ENCODE measurements around the gene KLHL29.

KLHL29 gene

GRCh38 chr2:23480957-23481797 is 96.2 kb downstream of the KLHL29 start:
- peak; percentile 94 for DNase-seq
- in situ Hi-C loops (cut with HindIII; ENCODE audit: low pct_ligation_motif_present, low pct_unique_long_range_greater_than_20kb, low sequenced_read_pairs), result no loop called here

DNA sequence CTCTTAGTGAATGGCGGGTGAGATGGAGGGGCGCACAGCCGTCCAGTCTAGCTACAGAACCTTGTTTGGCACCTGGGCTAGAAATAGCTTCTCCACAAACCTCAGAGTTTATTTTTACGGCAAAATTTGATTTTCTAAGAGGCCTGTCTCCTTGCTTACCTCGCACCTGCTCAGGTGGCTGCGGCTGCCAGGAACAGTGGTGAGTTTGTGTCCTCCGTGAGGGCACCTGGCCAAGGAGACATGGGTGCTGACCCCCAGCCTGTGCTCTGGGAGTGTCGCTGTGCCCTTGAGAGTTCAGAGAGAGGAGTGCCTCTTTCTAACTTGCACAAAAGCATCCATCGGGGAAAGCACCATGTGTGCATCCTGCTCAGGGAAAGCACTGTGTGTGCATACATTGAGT is 97.2 kb downstream of the KLHL29 start:
- DNase-seq, result no peak
- in situ Hi-C loops (cut with HindIII; ENCODE audit: low pct_ligation_motif_present, low pct_unique_long_range_greater_than_20kb, low sequenced_read_pairs), result no loop called here

GRCh38 chr2:23482607-23483006 is 97.6 kb downstream of the KLHL29 start:
- in situ Hi-C loops (cut with HindIII; ENCODE audit: low pct_ligation_motif_present, low pct_unique_long_range_greater_than_20kb, low sequenced_read_pairs), result no loop called here

GRCh38 chr2:23483791-23484190 is 98.8 kb downstream of the KLHL29 start:
- in situ Hi-C loops (cut with HindIII; ENCODE audit: low pct_ligation_motif_present, low pct_unique_long_range_greater_than_20kb, low sequenced_read_pairs), result no loop called here
- no peak for DNase-seq

More at GRCh38 chr2:23482607-23483006, 97.6 kb downstream of the KLHL29 start:
- DNase-seq, result no peak

DNA sequence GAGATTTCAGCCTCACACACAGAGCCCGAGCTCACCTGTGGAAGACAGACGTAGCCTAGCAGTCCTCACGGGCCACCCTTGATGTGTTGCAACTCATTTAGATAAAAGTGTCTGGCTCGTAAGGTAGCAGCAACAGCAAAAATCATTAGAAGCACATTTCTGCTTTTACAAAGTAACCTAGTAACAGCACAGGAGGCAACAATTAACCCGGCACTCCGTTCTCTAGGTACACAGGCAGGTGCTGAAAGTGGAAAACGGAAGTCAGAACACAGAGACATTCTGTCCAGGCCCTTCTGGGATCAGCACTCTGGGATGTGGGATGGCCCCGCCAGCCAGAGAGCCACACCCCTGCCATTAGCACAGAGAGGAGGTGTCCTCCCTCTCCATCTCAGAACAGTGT is 99.3 kb downstream of the KLHL29 start:
- in situ Hi-C loops (cut with HindIII; ENCODE audit: low pct_ligation_motif_present, low pct_unique_long_range_greater_than_20kb, low sequenced_read_pairs), result no loop called here
- no peak for DNase-seq

- no peak for DNase-seq
- in situ Hi-C loops (cut with HindIII; ENCODE audit: low pct_ligation_motif_present, low pct_unique_long_range_greater_than_20kb, low sequenced_read_pairs), result no loop called here
Measured at GRCh38 chr2:23484767-23485166, 99.8 kb downstream of the KLHL29 start.

GRCh38 chr2:23485261-23485660 is 100.3 kb downstream of the KLHL29 start:
- in situ Hi-C loops (cut with HindIII; ENCODE audit: low pct_ligation_motif_present, low pct_unique_long_range_greater_than_20kb, low sequenced_read_pairs), result no loop called here
- DNase-seq, result no peak

GRCh38 chr2:23485841-23486683 is 101.1 kb downstream of the KLHL29 start:
- DNase-seq, result no peak
- in situ Hi-C loops (cut with HindIII; ENCODE audit: low pct_ligation_motif_present, low pct_unique_long_range_greater_than_20kb, low sequenced_read_pairs), result no loop called here

DNA sequence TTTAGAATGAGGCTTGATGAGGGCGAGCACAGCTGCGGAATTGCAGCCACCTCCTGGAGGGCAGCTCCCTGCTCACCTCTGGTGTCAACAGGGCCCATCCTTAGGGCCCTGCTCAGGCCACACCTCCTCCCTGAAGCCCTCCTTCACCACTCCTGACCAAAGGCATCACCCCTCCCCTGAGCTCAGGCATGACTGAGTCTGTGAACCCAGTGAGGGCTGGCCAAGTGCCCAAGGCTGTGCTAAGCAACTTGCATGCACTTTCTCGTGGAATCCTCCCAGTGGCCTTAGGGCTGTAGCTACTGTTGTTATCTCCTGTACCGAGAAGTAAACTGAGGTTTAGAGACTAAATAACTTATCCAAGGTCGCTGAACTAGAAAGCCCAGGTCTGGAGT is 101.7 kb downstream of the KLHL29 start:
- DNase-seq, result peak; percentile 75

DNA sequence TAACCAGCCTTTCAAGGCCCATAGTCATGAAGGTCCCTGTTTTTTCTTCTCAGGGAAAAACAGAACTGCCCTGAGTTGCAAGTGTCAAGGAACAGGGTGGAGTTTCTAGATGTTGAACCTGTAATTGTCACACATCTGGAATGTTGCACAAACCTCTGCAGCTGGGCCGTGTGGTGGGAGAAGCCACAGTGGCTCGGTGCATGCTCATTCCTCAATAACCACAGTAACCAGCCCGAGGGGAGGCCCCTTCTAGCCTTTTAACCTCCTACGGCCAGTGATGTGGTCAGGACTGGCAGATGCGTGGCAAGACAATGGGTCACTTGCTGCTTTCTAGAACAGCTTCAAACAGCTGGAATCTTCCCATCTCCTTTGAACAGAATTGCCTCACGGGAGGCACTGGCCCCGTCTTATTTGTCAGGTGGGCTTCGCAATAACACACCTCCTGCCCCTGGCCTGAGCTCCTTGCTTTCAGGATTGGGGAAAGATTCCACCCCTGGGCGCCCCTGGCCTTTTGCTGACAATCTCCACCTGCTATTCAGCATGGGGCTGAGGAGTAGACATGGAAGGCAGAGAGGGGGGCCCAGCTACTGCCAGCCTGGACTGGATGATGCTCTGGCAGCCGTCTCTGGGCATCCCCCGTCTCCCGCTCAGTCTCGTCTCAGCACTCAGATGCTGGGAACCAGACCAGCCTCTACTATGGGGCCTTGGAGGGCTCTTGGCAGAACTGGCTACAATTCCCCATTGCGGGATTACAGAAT is 102.9 kb downstream of the KLHL29 start:
- in situ Hi-C loops (cut with HindIII; ENCODE audit: low pct_ligation_motif_present, low pct_unique_long_range_greater_than_20kb, low sequenced_read_pairs), result no loop called here
- DNase-seq, result no peak

More for the DNA sequence above, 101.7 kb downstream of the KLHL29 start:
- in situ Hi-C loops (cut with HindIII; ENCODE audit: low pct_ligation_motif_present, low pct_unique_long_range_greater_than_20kb, low sequenced_read_pairs), result no loop called here

DNA sequence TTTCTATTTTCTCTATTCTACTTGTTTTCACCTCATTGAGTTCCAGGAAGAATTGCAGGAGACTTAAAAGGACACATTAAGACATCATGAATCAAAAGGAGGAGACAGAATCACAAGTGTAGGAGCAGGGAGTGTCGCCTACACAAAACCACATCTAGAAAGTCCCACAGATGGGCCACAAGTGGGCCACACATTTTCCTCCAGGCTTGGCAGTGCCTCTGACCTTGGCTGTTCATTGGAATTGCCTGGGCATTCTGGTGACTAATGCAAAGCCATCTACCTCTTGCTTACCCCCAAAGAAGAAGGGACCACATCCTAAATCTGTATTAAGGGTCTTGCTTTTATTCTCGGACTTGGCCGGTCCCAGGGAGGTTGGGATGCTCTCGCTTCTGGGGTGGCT is 103.6 kb downstream of the KLHL29 start:
- in situ Hi-C loops (cut with HindIII; ENCODE audit: low pct_ligation_motif_present, low pct_unique_long_range_greater_than_20kb, low sequenced_read_pairs), result no loop called here
- no peak for DNase-seq

DNA sequence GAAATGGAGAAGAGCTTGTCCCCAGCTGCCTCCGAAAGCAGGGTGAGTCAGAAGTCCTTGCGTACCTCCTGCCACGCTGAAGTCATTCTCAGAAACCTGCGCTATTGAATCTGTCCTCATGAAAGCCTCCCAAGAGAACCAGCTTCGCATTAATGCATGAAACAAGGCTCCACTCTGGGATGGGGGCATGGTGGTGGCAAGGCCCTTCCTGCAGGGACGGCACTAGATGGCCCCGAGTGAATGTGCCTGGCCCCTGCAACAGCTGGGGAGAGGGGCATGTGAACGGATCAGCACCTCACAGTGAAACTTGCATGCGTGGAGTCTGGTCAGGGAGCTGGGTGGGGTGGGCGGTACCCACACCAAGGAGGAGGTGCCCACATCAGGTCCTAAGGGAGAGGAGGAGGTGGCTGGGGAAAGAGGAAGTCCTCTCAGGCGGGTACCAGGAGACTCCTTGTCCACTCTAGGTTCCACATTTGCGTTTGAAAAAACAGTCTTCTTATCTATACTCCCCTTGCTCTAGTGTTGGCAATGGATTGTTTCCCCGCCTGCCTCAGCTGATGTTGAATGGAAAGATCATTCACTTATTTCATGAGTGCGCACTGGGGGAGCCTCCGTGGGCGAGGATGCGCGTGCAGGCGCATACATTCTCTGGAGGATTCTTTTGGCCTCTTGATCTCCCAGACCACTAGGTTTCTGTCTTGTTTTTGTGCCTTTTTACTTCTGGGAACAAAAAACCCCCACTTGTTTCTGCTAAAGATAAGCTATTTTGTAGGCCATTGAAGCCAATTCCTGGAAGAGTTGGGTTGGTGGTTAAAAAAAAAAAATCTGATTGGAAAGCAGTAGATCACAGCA is 104.7 kb downstream of the KLHL29 start:
- no peak for DNase-seq
- in situ Hi-C loops (cut with HindIII; ENCODE audit: low pct_ligation_motif_present, low pct_unique_long_range_greater_than_20kb, low sequenced_read_pairs), result no loop called here

DNA sequence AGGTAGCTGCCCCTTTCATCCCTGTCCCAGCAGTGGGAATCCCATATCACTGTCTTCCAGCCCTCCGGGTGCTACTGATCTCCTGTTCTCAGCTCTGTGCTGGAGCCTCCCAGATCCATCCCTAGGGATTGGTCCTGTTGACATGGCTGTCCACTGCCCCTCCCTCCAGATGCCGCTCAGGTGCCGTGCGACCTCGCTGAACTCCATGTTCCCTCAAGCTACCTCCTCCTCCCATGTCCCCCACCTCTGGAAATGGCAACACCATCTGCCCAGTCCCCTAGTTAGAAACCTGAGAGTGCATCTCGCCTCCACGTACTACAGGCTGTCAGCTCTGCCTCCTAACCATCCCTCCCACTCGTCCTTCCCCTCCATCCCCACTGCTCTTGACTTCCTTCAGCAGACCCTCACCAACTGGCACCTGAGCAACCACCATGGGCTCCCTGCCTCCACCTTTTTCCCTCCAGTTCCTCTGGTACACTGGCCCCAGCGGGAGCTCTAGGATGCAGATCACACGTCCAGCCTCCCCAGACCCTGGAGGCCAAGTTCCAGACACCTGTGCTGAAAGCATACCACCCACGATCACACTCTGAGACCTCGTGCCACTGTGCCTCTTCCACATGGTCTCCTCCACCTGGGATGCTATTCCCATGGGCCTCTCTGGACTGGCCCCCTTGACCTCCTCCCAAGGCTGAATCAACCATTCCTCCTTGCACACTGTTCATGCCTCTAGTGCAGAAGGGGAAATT is 106.8 kb downstream of the KLHL29 start:
- no peak for DNase-seq

DNA sequence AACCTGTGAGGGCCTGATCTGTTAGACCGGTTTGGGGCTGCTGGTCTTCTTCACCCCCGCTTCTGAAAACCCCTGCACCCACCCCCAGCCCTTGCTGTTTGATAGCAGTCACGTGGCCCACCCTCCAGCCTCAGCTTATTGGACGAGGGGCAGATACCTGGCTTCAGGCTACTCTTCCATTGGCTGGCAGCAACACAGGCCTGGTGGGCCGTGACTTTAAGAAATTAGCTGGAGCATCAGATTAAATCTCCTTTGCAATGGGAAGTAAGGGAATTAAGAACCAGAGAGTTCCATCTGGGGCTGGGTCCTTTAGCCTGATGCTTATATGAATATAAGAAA is 107.3 kb downstream of the KLHL29 start:
- in situ Hi-C loops (cut with HindIII; ENCODE audit: low pct_ligation_motif_present, low pct_unique_long_range_greater_than_20kb, low sequenced_read_pairs), result no loop called here

More for the DNA sequence above, 106.8 kb downstream of the KLHL29 start:
- in situ Hi-C loops (cut with HindIII; ENCODE audit: low pct_ligation_motif_present, low pct_unique_long_range_greater_than_20kb, low sequenced_read_pairs), result no loop called here

GRCh38 chr2:23492921-23493320 is 107.9 kb downstream of the KLHL29 start:
- no peak for DNase-seq

More for the DNA sequence above, 107.3 kb downstream of the KLHL29 start:
- no peak for DNase-seq

GRCh38 chr2:23493846-23494245 is 108.9 kb downstream of the KLHL29 start:
- in situ Hi-C loops (cut with HindIII; ENCODE audit: low pct_ligation_motif_present, low pct_unique_long_range_greater_than_20kb, low sequenced_read_pairs), result no loop called here
- DNase-seq, result no peak

More at GRCh38 chr2:23492921-23493320, 107.9 kb downstream of the KLHL29 start:
- in situ Hi-C loops (cut with HindIII; ENCODE audit: low pct_ligation_motif_present, low pct_unique_long_range_greater_than_20kb, low sequenced_read_pairs), result no loop called here

DNA sequence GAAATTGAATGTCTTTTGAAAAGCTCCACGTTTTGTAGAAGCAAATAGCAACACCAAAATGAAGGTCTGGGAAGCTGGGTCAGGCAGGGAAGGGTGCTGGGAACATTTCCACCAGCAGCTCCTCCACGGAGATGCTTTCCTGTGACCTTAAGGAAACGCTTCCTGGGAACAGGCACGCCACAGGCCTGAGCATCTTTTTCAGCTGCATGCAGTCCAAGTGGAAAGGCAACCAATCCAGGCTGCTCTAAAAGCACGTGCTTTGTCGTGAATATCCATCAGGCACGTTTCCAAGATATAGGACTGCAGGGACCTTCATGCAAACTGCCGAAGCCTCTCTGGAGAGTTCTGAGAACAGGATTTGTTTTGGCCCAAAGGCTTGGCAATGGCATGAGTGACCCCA is 109.3 kb downstream of the KLHL29 start:
- no peak for DNase-seq
- in situ Hi-C loops (cut with HindIII; ENCODE audit: low pct_ligation_motif_present, low pct_unique_long_range_greater_than_20kb, low sequenced_read_pairs), result no loop called here
